NCI-H774 (cell line): Measurements from ENCODE around the gene SMIM35.
"Not testable (repeated sequence)": the region's sequence is repeated elsewhere in the genome, so short reads cannot be mapped to it uniquely, and the experiment has no call there.

Source experiments
- DNase-seq: peaks from one replicate; lab custom pipeline; 2025; lab: John Stamatoyannopoulos, UW

The SMIM35 gene

DNA sequence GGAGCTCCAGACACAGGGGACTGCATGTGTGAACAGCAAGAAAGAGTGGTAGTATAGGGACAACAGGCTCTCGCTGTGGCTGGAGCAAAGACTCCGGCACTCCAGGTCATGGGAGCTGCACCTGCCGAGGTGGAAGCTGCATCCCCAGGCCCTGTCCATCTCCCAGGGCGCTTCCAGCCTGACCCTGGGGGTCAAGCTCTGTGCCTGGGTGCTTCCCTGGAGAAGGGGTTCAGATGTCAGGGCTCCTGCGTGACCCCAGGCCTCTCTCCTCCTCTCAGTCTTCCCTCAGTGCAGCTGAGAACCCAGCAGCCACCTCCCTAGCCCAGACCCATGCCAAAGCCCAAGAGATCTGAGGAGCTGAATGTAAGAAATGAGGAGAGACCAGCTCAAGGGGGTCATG, 6.5 kb downstream of the SMIM35 start:
- DNase-seq, result no peak

- DNase-seq, result no peak
Measured at GRCh38 chr11:118079491-118079890, 7.3 kb downstream of the SMIM35 start.

DNA sequence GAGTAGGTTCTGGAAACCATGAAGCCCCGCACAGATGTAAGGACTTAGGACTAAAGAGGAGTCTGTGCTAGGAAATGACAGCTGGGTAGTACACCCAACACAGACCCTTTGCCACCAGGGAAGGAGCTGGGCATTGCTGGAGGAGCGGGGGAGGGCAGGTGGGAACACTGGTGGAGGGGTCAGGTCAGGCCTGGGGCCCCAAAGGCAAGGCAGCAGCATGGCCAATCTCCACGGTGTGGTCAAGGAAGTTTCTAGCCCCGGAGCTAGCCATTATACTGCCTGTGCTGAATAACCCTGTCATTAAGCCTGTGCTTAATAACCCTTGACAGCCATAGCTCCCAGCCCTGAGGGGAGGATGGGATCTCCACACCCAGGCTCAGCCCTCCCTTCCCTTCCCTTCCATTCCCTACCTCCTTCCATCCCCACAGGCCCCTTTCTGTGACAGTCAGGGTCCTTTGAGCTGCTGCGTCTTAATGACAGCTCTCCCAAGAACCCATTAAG, 7.8 kb downstream of the SMIM35 start:
- no peak for DNase-seq

GRCh38 chr11:118076754-118077281, 9.9 kb downstream of the SMIM35 start, which contains the start of gene TMPRSS4:
Gene TMPRSS4 (plus strand): TSS chr11:118077078. CDS start chr11:118077303, 225 bp downstream.
- DNase-seq, result peak; percentile 36

DNA sequence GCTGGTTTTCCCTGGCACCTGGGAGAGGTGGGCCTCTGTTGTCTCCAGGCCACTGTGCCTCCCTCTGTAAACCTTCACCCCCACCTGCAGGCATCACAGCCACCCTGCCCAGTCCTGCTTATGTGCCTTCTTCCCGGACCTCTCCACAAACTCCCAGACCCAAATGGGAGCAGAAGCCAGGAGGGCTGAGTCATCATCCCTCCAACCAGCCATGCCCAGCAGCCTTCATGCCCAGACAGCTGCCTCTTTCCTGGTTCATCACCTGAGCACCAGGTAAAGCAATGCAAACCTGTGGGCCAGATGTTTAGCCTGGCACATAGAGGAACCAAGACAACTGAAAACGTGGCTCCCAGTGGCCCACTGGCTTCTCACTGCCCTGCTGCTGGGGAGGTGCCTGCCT, 12.0 kb downstream of the SMIM35 start:
- no peak for DNase-seq

- DNase-seq, result no peak
Measured at GRCh38 chr11:118074091-118074685, 12.6 kb downstream of the SMIM35 start.

- no peak for DNase-seq
Measured at GRCh38 chr11:118073554-118073953, 13.2 kb downstream of the SMIM35 start.

GRCh38 chr11:118071416-118072030, 15.2 kb downstream of the SMIM35 start:
- no peak for DNase-seq

- DNase-seq, result no peak
Measured at GRCh38 chr11:118068945-118069612, 17.7 kb downstream of the SMIM35 start.

- no peak for DNase-seq
Measured at GRCh38 chr11:118068206-118068944, 18.4 kb downstream of the SMIM35 start.

DNA sequence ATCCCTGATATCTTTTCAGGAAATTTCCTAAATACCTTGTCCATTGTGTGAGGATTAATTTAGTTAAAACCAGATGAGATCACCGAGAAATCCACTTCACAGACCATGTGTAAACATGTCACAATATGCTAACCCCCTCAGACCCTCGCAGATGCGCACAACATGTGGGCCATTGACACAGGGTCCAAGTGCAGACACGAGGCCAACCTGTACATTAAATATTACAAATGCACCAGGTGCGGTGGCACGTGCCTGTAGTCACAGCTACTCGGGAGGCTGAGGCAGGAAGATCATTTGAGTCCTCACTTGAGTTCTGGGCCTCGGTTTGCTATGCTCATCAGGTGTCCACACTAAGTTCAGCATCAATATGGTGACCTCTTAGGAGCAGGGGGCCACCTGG, 19.8 kb downstream of the SMIM35 start:
- no peak for DNase-seq

- DNase-seq, result no peak
Measured at GRCh38 chr11:118065384-118065783, 21.4 kb downstream of the SMIM35 start.

- no peak for DNase-seq
Measured at GRCh38 chr11:118064956-118065355, 21.8 kb downstream of the SMIM35 start.

DNA sequence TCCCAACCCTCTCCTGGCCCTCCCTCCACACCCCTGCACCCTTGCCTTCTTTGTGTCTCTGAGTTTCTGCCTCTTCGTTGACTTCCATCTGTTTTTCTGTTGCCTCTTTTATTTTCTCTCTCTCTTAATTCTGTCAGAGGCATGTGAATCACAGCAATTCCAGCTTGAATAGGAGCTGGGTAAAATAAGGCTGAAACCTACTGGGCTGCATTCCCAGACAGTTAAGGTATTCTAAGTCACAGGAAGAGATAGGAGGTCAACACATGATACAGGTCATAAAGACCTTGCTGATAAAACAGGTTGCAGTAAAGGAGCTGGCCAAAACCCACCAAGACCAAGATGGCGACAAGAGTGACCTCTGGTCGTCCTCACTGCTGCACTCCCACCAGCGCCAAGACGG, 24.1 kb downstream of the SMIM35 start:
- not testable (repeated sequence) for DNase-seq

- DNase-seq, result not testable (repeated sequence)
Measured at GRCh38 chr11:118062181-118062580, 24.6 kb downstream of the SMIM35 start.

DNA sequence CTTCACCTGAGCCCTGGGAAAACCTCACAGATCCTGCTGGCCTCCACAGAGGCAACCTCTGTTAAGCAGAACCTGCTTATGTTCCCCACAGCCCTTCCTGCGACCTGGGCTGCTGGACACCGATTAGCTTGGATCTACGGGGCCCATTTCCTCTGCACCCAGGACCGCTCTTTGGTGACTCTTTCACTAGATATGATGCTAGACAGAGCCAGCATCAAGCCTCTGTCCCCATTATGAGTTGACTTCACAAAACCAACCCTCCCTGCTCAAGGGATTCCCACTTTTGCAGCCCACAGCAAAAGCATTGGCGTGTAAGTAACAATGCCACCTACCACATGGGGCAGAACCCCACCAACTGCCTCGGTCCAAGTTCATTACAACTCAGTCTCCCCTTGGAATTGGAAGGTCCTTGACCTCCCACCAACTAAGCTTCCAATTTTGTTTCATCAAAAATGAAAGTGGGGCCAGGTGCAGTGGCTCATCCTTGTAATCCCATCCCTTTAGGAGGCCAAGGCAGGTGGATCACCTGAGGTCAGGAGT, 25.1 kb downstream of the SMIM35 start:
- DNase-seq, result no peak

GRCh38 chr11:118060869-118061268, 25.9 kb downstream of the SMIM35 start:
- no peak for DNase-seq

DNA sequence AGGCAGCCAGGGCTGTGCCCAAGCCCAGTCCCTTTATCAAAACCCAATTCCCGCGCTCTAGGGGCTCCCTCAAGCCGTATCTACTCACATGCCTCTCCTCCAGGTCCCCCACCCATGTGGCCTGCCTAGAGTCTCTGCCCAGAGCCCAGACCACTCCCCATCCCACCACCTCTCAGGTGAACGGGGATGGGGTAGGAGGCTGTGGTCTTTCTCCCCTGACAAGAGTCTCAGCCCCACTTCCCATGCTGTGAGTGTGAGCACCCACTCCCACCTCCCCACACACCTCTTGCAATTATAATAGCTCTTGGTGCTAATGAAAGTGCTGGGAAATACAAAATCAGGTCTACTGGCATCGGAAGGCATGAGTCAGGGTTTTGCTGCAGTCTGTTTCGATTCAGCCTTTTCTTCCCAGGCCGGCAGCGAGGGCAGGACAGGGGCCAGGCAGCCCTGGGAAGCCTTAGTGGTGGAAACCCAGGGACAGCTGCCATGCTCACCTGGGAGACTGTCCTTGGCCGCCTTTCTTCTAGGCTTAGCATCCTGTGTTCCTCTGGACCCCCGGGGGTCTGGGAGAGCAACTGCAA, 26.6 kb downstream of the SMIM35 start:
- DNase-seq, result no peak

GRCh38 chr11:118059246-118059940, 27.4 kb downstream of the SMIM35 start:
- DNase-seq, result no peak

DNA sequence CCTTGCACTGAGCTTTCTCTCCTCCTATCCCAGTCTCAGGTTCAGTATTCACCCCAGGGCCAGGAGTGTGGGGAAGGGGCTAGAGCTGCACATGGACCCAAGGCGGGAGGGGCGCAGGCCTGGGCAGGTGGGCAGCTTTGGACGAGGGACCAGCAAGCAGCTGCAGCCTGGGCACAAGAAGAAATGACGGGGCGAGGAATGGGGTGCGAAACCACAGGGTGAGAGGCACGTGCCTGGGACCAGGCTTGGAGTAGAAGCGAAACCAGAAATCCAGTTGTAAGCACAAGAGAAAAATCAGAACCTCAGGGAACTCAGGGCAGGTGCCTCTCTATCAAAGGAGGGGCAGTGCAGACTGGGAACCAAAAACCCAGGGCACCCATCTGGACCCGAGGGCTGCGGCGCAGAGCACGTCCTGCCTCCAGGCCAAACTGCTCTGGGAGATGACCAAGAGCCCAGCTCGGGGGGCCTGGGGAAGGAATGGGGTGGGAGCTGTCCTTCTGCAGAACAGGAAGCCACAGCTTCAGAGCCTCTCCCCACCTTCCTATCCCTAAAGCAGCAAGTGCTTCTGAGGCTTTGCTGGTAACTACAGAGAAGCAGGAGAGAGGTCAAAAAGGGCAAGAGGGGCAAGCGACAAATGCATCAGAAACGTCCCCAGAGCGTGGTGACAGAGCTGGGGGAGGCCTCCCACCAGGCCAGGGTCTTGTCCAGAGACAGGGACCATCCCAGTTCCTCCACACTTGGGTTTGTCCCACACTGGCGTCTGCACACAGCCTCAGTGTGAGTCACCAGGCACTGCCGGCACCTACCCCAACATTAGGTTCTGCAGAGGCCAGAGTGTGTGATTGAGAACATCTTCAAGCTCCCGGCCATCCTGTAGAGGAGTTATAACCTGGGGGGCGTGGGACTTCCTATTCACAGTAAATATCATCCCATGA, 28.2 kb downstream of the SMIM35 start:
- DNase-seq, result no peak
